GM13977 (cell line): Measurements from ENCODE around the gene RHBG.

Source experiments
- DNase-seq: peaks from one replicate; pipeline ENCODE4 v3.0.0; 2012; ENCODE audit warnings: low spot score
- in situ Hi-C: fragments of 300-500 bp; cut with MboI; formaldehyde crosslinking; loops from one replicate; pipeline ENCODE4 v1.12.0; 2022; ENCODE audit warnings: low sequenced_read_pairs, low pct_unique_long_range_greater_than_20kb, mixed read lengths, inconsistent platforms; ENCODE audit not compliant: unreplicated experiment
- TF ChIP-seq, protein P1 (sequence below): IDR thresholded peaks from 2 replicates; pipeline ENCODE4 v1.5.1; 2012; ENCODE audit warnings: mild to moderate bottlenecking, control low read depth; ENCODE audit not compliant: insufficient read depth; ENCODE audit errors: extremely low read depth, missing control alignments

The RHBG gene

DNA sequence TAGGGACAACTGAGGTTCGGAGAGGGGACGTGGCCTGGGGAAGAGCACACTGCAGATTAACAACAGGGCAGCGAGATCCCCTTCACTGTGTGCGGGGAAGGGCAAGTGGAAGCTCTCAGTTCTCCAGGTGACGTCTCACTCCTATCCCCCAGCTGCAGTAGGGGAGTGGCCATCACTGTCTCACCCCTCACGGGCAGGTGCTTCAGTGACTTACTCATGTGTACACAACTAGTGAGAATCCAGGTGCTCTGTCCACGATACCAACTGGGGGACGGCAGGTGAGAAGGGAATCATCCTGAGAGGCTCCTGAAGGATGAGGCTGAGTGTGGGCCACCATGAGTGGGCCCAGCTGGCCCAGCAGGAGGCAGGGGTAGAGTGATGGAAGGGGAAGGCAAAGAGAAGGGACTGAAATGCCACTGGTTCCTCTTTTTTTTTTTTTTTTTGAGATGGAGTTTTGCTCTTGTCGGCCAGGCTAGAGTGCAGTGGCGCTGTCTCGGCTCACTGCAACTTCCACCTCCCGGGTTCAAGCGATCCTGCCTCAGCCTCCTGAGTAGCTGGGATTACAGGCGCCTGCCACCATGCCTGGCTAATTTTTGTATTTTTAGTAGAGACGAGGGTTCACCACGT, 25.9 kb downstream of the RHBG start:
- in situ Hi-C loops, result no loop called here
- TF ChIP-seq, protein P1, sequence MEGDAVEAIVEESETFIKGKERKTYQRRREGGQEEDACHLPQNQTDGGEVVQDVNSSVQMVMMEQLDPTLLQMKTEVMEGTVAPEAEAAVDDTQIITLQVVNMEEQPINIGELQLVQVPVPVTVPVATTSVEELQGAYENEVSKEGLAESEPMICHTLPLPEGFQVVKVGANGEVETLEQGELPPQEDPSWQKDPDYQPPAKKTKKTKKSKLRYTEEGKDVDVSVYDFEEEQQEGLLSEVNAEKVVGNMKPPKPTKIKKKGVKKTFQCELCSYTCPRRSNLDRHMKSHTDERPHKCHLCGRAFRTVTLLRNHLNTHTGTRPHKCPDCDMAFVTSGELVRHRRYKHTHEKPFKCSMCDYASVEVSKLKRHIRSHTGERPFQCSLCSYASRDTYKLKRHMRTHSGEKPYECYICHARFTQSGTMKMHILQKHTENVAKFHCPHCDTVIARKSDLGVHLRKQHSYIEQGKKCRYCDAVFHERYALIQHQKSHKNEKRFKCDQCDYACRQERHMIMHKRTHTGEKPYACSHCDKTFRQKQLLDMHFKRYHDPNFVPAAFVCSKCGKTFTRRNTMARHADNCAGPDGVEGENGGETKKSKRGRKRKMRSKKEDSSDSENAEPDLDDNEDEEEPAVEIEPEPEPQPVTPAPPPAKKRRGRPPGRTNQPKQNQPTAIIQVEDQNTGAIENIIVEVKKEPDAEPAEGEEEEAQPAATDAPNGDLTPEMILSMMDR, result no peak
- DNase-seq, result no peak

DNA sequence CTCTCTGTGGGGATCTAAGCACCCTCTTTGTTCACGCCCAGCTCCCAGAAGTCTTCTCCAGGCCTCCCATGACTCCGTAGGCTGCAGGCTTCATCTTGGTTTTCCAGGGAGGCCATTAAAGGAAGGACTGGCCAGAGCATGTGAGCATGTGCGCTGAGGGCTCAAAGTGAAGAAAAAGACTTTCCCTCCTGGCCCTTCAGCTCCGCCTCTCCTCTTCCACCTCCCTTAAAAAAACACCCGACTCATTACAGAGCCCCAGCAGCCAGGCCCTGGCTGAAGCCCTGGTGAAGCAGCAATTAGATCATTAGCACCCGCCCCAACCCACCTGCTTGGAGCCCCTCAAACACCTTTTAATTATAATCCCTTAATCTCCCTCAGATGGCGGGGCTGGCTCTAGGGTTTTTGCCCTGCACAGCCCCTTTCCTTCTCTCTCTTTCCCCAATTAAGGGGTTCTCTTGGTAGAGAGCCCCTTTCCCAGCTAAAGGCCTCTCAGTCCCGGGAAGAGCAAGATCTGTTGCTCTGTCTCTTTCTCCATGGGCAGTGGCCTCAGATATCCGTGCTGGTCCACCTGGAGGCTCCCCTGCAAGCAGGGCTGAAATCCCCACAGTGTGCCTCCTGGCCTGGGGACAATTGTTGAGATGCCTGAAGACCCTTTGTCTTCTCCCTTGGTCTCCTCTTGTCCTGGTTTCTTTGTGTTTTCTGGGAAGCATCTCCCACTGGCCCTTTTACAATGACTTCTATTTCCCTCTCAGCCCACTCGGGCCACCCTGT, 30.5 kb downstream of the RHBG start:
- in situ Hi-C loops, result no loop called here
- no peak for DNase-seq
- TF ChIP-seq, protein P1, result no peak

DNA sequence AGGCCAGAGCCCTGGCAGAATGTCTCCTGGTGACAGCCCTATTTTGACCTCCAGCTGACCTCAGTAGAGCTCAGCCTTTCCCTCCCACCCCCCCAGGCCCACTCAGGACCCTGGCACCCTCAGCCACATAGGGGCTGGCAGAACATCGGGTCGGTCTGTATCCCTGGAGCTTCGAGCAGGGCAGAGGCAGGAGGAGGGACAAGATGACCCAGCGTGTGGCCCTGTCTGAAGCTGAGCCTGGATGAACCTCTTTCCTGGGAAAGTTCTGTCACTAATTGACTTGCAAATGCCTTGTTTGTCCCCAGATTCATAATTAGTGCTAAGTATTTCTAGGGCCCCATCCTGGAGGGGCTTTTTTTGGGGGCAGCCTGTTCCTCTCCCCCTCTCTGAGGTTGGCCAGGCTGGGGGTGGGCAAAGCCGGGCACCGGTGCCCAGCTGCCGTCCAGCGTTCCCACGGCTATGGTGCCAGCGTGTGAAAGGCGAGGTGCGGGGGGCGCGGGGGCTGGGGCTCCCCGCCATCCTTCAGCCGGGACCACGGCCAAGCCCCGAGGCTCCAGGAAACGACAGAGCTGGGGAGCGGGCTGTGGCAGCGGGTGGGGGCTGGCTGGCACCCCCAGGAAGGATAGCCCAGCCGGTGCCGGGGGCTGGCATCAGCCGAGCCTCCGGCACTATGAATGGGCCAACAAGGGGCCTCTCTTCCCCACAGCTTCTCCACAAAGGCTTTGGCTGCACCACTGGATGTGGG, 31.4 kb downstream of the RHBG start:
- no peak for DNase-seq
- in situ Hi-C loops, result no loop called here
- TF ChIP-seq, protein P1, result no peak

DNA sequence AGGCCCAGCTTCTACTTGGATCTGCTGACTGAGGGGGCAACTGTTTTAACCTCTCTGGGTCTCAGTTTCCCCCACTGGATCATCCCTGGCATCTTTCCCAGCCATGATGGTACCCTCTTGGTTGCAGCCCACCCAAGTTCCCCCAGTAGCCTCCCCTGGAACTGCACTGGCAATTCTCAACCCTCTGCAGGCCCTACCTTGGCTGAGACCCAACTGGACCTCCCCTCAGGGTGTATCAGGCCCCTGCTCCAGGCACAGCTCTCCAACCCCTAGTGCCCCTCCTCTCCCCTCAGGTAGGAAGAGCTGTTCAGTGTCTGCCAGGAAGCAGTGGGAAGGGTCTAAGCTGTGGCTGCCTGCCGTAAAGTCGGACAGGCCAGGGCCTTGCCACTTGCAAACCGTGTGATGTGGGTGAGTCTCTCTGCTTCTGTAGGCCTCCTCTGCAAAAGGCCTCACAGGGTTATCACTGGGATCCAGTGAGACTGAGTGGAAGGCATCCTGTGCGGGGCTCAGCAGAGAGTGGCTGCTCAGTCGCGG, 32.1 kb downstream of the RHBG start:
- DNase-seq, result no peak
- in situ Hi-C loops, result no loop called here
- TF ChIP-seq, protein P1, result no peak

DNA sequence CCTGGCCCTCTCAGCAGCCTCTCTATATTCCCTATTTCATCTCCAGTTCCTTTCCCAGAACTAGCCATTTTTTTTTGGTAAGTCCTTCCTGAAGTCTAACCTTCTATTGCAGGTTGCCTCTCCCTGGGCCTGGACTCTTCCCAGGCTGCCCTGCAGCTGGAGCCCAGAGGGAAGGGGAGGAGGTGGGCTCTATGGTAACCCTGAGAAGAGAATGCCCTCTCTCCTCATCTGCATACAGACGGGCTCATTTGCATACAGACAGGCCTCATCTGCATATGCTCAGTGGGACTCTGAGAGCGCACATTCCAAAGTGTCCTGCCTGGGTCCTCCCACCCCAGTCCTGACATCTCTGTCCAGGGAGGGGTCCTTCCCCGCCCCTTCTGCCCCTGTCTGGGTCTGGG, 32.7 kb downstream of the RHBG start:
- in situ Hi-C loops, result no loop called here
- TF ChIP-seq, protein P1, result no peak
- DNase-seq, result no peak

DNA sequence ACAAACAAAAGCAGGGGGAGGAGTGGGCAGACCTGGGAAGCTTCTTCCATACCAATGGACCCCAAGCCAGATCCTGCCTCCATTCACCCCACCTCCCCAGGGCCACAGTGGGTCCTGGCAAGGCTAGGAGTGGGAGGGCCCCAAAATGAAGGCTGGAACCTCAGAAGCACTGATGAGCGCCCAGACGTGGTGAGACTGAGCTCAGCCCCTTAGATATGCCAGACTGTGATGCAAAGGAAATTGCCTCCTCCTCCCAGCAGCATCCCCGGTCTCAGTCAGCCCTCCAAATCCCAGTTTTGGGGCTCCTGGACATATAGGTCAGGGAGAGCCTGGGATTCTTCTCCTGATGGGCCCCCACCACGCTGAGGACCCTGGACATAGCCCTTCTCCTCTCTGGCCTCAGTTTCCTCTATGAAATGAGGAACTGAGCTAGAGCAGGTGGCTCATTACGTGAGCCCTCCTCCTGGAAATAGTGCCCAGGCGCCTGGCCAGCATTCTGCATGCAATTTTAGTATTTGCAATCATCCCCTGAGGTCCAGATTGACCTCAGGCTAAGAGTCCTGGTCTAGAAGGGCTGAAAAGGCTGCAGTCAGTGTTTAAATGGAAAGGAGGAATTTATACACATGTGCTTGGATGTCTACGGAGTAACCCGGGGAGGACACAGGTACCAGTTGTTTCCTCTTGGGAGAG, 33.5 kb downstream of the RHBG start:
- no peak for DNase-seq
- in situ Hi-C loops, result no loop called here
- TF ChIP-seq, protein P1, result no peak
